Adrenal gland (tissue), 5 donors: ENCODE measurements around the gene NFS1.
"Not testable (repeated sequence)": the region's sequence is repeated elsewhere in the genome, so short reads cannot be mapped to it uniquely, and the experiment has no call there.

Experiments used
- POLR2A ChIP-seq, 2 donors: fragments of 450-650 bp; IDR thresholded peaks; one replicate each; pipeline ENCODE4 v1.6.1; 2017; ENCODE audit warnings: antibody characterized with exemption in 2 of 2, mild to moderate bottlenecking in 2 of 2, moderate library complexity in 1 of 2
- TF ChIP-seq, protein P1 (sequence below), 6 experiments: fragments of 450-650 bp in 4 of 6; fragments of 200-600 bp in 2 of 6; sonication (generic) in 1 of 6; IDR thresholded peaks; 1 replicate in 5 of 6; 2 replicates in 1 of 6; pipeline versions ENCODE4 v1.5.1 to v1.8.0; 2016 to 2021; ENCODE audit warnings: antibody characterized with exemption in 6 of 6, mild to moderate bottlenecking in 2 of 6, moderate library complexity in 1 of 6
- donor health status: DM: no; HTN: no; CAD: no.

DNA sequence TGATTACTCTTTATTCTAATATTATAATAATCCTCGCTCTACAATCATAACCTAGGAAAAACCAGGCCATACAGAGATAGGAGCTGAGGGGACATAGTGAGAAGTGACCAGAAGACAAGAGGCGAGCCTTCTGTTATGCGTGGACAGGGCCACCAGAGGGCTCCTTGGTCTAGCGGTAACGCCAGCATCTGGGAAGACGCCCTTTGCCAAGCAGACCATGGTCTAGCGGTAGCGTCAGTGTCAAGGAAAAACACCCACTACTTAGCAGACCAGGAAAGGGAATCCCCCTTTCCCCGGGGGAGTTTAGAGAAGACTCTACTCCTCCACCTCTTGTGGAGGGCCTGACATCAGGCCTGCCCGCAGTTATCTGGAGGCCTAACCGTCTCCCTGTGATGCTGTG lies 12.3 kb downstream of the NFS1 start:
- TF ChIP-seq, protein P1, sequence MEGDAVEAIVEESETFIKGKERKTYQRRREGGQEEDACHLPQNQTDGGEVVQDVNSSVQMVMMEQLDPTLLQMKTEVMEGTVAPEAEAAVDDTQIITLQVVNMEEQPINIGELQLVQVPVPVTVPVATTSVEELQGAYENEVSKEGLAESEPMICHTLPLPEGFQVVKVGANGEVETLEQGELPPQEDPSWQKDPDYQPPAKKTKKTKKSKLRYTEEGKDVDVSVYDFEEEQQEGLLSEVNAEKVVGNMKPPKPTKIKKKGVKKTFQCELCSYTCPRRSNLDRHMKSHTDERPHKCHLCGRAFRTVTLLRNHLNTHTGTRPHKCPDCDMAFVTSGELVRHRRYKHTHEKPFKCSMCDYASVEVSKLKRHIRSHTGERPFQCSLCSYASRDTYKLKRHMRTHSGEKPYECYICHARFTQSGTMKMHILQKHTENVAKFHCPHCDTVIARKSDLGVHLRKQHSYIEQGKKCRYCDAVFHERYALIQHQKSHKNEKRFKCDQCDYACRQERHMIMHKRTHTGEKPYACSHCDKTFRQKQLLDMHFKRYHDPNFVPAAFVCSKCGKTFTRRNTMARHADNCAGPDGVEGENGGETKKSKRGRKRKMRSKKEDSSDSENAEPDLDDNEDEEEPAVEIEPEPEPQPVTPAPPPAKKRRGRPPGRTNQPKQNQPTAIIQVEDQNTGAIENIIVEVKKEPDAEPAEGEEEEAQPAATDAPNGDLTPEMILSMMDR (IDR thresholded peaks at IDR 0.05), result peak in 3 of 6 experiments; percentile 12 to 35 (median 30)
- not testable (repeated sequence) for TF ChIP-seq POLR2A (IDR thresholded peaks at IDR 0.05)
